Activated naive CD8-positive, alpha-beta T cell (primary cell): Measurements from ENCODE around the gene DEFB125.
"Not testable (repeated sequence)": the region's sequence is repeated elsewhere in the genome, so short reads cannot be mapped to it uniquely, and the experiment has no call there.

Experiments used
- H3K27ac Mint-ChIP-seq: one replicate; pipeline ENCODE4 v1.8.0; 2021; ENCODE audit warnings: mixed read lengths
- H3K27me3 Mint-ChIP-seq: one replicate; pipeline ENCODE4 v1.8.0; 2021; ENCODE audit warnings: mixed read lengths
- H3K36me3 Mint-ChIP-seq: one replicate; pipeline ENCODE4 v1.8.0; 2021; ENCODE audit warnings: mixed read lengths
- H3K4me1 Mint-ChIP-seq: one replicate; pipeline ENCODE4 v1.8.0; 2021; ENCODE audit warnings: low read depth, mixed read lengths
- H3K4me3 Mint-ChIP-seq: one replicate; pipeline ENCODE4 v1.8.0; 2021; ENCODE audit warnings: mild to moderate bottlenecking, mixed read lengths
- H3K9me3 Mint-ChIP-seq: one replicate; pipeline ENCODE4 v1.8.0; 2021; ENCODE audit warnings: low read depth, mixed read lengths

The DEFB125 gene

GRCh38 chr20:87401-87800 is at the start of gene DEFB125:
TSS of gene DEFB125 (plus strand) at chr20:87672. CDS start at chr20:87710, 38 bp downstream.
- no peak within 1 kb of the TSS for H3K4me3 Mint-ChIP-seq
- no peak within 1 kb of the TSS for H3K27ac Mint-ChIP-seq
- no peaks in the 10 kb centered on the region for H3K4me1 Mint-ChIP-seq
- H3K9me3 Mint-ChIP-seq = peaks cover 4% of the 10 kb centered on the region
- H3K27me3 Mint-ChIP-seq = peaks cover 34% of the 10 kb centered on the region
- no peaks in the 10 kb centered on the region for H3K36me3 Mint-ChIP-seq

GRCh38 chr20:60035-60918 is 27.2 kb upstream of the DEFB125 start:
- Mint-ChIP-seq H3K27ac (no peak overlapping the region), H3K9me3 (no peaks in the 10 kb centered on the region), H3K4me1 (no peaks in the 10 kb centered on the region), H3K27me3 (no peaks in the 10 kb centered on the region), H3K36me3 (no peaks in the 10 kb centered on the region), H3K4me3 (no peak overlapping the region)

GRCh38 chr20:61230-61629 is 26.2 kb upstream of the DEFB125 start:
- no peaks in the 10 kb centered on the region for H3K9me3 Mint-ChIP-seq
- H3K27ac Mint-ChIP-seq = no peak overlapping the region
- no peak overlapping the region for H3K4me3 Mint-ChIP-seq
- H3K27me3 Mint-ChIP-seq = no peaks in the 10 kb centered on the region
- H3K36me3 Mint-ChIP-seq = no peaks in the 10 kb centered on the region
- no peaks in the 10 kb centered on the region for H3K4me1 Mint-ChIP-seq

- no peaks in the 10 kb centered on the region for H3K27me3 Mint-ChIP-seq
- H3K4me1 Mint-ChIP-seq = no peaks in the 10 kb centered on the region
- no peaks in the 10 kb centered on the region for H3K36me3 Mint-ChIP-seq
- no peaks in the 10 kb centered on the region for H3K9me3 Mint-ChIP-seq
- H3K27ac Mint-ChIP-seq = no peak overlapping the region
- H3K4me3 Mint-ChIP-seq = no peak overlapping the region
Measured at GRCh38 chr20:61757-62156, 25.7 kb upstream of the DEFB125 start.

GRCh38 chr20:62487-62886 is 25.0 kb upstream of the DEFB125 start:
- Mint-ChIP-seq H3K4me3 (no peak overlapping the region), H3K9me3 (no peaks in the 10 kb centered on the region), H3K27me3 (no peaks in the 10 kb centered on the region), H3K36me3 (no peaks in the 10 kb centered on the region), H3K4me1 (no peaks in the 10 kb centered on the region), H3K27ac (no peak overlapping the region)

- H3K27ac Mint-ChIP-seq = no peak overlapping the region
- H3K4me3 Mint-ChIP-seq = no peak overlapping the region
- H3K4me1 Mint-ChIP-seq = no peaks in the 10 kb centered on the region
- H3K36me3 Mint-ChIP-seq = no peaks in the 10 kb centered on the region
- peaks cover 6% of the 10 kb centered on the region for H3K27me3 Mint-ChIP-seq
- no peaks in the 10 kb centered on the region for H3K9me3 Mint-ChIP-seq
Measured at GRCh38 chr20:64026-64603, 23.4 kb upstream of the DEFB125 start.

GRCh38 chr20:64766-65322 is 22.6 kb upstream of the DEFB125 start:
- H3K27me3 Mint-ChIP-seq = peaks cover 6% of the 10 kb centered on the region
- no peaks in the 10 kb centered on the region for H3K9me3 Mint-ChIP-seq
- H3K27ac Mint-ChIP-seq = no peak overlapping the region
- no peaks in the 10 kb centered on the region for H3K4me1 Mint-ChIP-seq
- no peaks in the 10 kb centered on the region for H3K36me3 Mint-ChIP-seq
- no peak overlapping the region for H3K4me3 Mint-ChIP-seq

GRCh38 chr20:77231-77630 is 10.2 kb upstream of the DEFB125 start:
- H3K27me3 Mint-ChIP-seq = peaks cover 16% of the 10 kb centered on the region
- H3K9me3 Mint-ChIP-seq = peaks cover 21% of the 10 kb centered on the region

GRCh38 chr20:78338-78737 is 9.1 kb upstream of the DEFB125 start:
- Mint-ChIP-seq H3K27me3 (peaks cover 13% of the 10 kb centered on the region), H3K36me3 (peaks cover 2% of the 10 kb centered on the region), H3K4me3 (no peak overlapping the region), H3K27ac (no peak overlapping the region), H3K9me3 (peaks cover 21% of the 10 kb centered on the region), H3K4me1 (no peaks in the 10 kb centered on the region)

More at GRCh38 chr20:77231-77630, 10.2 kb upstream of the DEFB125 start:
- Mint-ChIP-seq H3K36me3 (peaks cover 2% of the 10 kb centered on the region), H3K27ac (no peak overlapping the region), H3K4me3 (no peak overlapping the region), H3K4me1 (no peaks in the 10 kb centered on the region)

- Mint-ChIP-seq H3K4me3 (no peak overlapping the region), H3K36me3 (peaks cover 2% of the 10 kb centered on the region), H3K27me3 (peaks cover 17% of the 10 kb centered on the region)
Measured at GRCh38 chr20:79565-79964, 7.9 kb upstream of the DEFB125 start.

GRCh38 chr20:90651-91050 is 3.2 kb downstream of the DEFB125 start:
- Mint-ChIP-seq H3K4me3 (no peak overlapping the region), H3K4me1 (no peaks in the 10 kb centered on the region), H3K9me3 (peaks cover 12% of the 10 kb centered on the region), H3K27me3 (peaks cover 40% of the 10 kb centered on the region), H3K36me3 (peaks cover 5% of the 10 kb centered on the region), H3K27ac (no peak overlapping the region)

More at GRCh38 chr20:79565-79964, 7.9 kb upstream of the DEFB125 start:
- H3K9me3 Mint-ChIP-seq = peaks cover 19% of the 10 kb centered on the region
- H3K4me1 Mint-ChIP-seq = no peaks in the 10 kb centered on the region
- no peak overlapping the region for H3K27ac Mint-ChIP-seq

GRCh38 chr20:93641-94040 is 6.2 kb downstream of the DEFB125 start:
- Mint-ChIP-seq H3K4me1 (no peaks in the 10 kb centered on the region), H3K36me3 (peaks cover 9% of the 10 kb centered on the region), H3K27ac (no peak overlapping the region), H3K27me3 (peaks cover 51% of the 10 kb centered on the region), H3K9me3 (peaks cover 25% of the 10 kb centered on the region), H3K4me3 (no peak overlapping the region)

GRCh38 chr20:95215-95614 is 7.7 kb downstream of the DEFB125 start:
- H3K4me1 Mint-ChIP-seq = no peaks in the 10 kb centered on the region
- H3K27ac Mint-ChIP-seq = no peak overlapping the region
- H3K4me3 Mint-ChIP-seq = no peak overlapping the region

GRCh38 chr20:97691-98090 is 10.2 kb downstream of the DEFB125 start:
- peaks cover 25% of the 10 kb centered on the region for H3K9me3 Mint-ChIP-seq
- not testable (repeated sequence) for H3K4me3 Mint-ChIP-seq
- H3K27me3 Mint-ChIP-seq = peaks cover 44% of the 10 kb centered on the region

More at GRCh38 chr20:95215-95614, 7.7 kb downstream of the DEFB125 start:
- H3K27me3 Mint-ChIP-seq = peaks cover 53% of the 10 kb centered on the region
- peaks cover 25% of the 10 kb centered on the region for H3K9me3 Mint-ChIP-seq
- peaks cover 9% of the 10 kb centered on the region for H3K36me3 Mint-ChIP-seq

GRCh38 chr20:101975-102374 is 14.5 kb downstream of the DEFB125 start:
- no peaks in the 10 kb centered on the region for H3K36me3 Mint-ChIP-seq
- H3K9me3 Mint-ChIP-seq = peaks cover 1% of the 10 kb centered on the region
- H3K27ac Mint-ChIP-seq = no peak overlapping the region

More at GRCh38 chr20:97691-98090, 10.2 kb downstream of the DEFB125 start:
- H3K4me1 Mint-ChIP-seq, H3K27ac Mint-ChIP-seq, H3K36me3 Mint-ChIP-seq: not testable (repeated sequence)

More at GRCh38 chr20:101975-102374, 14.5 kb downstream of the DEFB125 start:
- Mint-ChIP-seq H3K27me3 (peaks cover 34% of the 10 kb centered on the region), H3K4me3 (no peak overlapping the region), H3K4me1 (no peaks in the 10 kb centered on the region)
